GM19455 (cell line): ENCODE measurements around the gene TMEM253.

Experiments
- ATAC-seq: cut with Tn5 transposase; IDR thresholded peaks from one replicate; pipeline ENCODE4 v1.9.1; 2021; ENCODE audit not compliant: unreplicated experiment

The TMEM253 gene

DNA sequence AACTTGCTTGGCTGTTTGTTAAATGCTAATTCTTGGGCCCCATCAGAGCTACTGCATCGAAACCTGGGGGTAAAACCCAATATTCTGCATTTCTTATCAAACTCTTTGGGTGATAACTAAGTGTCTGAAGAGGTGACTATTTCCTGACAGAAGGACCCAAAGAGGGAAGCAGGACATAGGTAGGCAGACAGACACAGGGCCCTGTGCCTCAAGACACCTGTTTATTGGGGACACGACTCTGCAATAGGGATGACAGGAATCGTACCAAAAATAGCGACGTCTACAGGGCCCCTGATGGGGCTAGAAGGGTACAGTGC lies 11.0 kb upstream of the TMEM253 start:
- no peak for ATAC-seq

DNA sequence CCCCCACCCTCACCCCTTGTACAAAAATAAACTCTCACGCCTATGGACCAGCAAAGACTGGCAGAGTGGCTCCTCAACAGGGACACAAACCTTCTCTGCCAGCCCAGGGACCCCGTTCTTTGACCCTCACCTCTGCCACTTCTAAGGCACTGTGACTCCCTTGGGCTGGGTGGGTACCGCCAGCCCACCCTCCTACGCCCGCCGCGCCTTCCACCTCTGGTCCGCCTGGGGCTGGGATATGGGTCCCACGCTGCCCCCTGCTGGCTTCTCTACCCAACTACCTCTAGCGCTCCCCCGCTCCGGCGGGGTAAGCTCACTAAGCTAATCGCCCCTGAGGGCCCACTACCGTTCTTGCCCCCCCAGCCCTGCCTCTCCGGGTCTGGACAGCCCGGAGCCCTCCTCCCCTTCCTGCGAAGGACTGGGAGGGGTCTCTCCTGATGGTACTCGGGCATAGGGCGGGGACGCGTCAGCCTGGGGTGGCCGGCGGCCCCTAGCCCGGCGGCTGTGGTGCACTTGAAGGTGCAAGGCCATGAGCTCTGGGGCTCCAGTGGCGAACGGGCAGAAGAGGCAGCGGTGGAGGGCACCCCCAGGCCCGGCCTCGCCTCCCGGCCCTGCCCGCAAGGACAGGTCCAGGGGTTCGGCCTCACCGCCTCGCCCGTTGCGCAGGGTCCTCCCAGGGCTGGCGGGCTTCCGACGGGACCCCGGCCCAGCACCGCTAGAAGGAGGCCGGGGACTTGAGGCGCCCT lies 10.5 kb upstream of the TMEM253 start:
- no peak for ATAC-seq

DNA sequence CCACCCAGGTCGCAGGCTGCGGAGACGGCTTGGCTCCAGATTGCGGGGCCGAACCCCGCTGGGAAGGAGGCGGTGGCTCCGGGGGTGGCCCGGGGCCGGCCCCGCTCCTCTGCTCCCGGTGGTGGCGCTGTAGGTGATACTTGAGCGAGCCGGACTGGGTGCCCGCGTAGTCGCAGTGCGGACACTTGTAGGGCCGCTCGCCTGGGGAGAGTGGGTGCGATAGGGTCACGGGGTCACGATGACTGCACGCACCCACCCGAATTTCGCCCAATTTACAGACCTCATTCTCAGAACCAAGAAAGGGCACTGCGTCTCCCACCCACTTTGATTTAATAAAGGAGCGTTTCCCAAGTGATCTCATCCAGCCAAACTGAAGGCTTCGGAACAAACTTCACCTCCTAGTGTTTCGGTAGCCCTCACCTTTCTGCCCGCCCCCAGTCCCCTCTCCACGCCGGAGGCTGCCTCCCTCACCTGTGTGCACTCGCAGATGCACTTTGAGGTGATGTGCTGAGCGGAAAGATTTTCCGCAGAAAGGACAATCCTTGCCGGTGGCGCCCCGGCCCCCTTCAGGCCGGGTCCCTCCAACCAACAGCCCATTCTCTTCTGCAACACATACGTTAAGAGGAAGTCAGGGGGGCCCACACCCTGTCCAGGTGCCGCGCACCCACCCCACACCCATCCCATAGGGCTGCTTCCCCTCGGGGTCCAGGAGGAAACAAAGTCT lies 9.8 kb upstream of the TMEM253 start:
- no peak for ATAC-seq

DNA sequence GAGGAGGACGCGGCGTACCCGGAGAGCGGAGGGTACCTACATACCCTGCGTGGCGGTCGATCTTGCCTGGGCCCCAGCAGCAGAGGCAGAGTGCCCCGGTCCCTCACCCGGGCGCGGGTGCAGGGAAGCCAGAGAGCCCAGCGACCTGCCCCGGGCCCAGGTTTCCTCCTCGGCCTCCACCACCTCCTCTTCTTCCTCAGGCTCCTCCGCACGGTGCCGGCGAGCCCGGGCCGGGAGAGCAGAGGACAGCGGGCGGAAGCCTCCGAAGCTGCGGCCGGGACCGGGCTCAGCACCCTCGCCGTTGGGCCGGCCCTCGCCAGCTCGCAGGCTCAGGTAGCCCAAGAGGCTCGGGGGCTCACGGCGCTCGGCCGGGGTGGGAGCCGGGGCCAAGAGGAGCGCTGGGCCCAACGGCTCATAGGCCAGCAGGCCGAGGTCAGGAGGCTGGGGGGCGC lies 9.0 kb upstream of the TMEM253 start:
- no peak for ATAC-seq

DNA sequence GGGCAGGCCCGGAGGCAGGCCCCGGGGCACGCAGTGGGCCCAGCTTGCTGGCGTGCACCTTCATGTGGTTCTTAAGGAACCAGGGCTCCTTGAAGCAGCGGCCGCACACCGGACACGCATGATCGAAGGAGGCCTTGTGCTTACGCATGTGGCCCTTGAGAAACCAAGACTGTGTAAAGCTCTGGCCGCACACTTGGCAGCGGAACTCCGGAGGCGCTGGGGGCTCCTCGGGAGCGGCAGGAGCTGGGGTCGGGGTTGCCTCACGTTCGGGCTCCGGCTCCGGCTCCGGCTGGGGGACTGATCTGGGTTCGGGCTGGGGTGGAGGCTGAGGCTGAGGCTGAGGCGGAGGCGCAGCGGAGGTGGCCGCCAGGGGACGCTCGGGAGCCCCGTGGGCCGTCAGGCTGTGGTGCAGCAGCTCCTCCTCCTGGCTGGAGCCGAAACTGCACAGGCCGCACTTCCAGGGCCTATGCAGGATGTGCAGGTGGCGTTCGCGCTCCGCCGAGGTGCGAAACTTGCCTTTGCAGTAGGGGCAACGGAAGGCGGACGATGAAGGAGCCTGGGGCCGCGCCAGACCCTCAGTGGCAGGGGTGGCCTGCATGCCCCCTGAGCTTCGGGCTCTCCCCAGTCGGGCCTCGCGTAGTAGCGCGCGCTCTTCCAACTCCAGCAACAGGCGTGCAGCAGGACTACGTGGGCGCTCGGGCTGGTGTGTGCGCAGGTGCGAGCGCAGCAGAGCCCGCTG lies 8.4 kb upstream of the TMEM253 start:
- peak; percentile 90 for ATAC-seq

DNA sequence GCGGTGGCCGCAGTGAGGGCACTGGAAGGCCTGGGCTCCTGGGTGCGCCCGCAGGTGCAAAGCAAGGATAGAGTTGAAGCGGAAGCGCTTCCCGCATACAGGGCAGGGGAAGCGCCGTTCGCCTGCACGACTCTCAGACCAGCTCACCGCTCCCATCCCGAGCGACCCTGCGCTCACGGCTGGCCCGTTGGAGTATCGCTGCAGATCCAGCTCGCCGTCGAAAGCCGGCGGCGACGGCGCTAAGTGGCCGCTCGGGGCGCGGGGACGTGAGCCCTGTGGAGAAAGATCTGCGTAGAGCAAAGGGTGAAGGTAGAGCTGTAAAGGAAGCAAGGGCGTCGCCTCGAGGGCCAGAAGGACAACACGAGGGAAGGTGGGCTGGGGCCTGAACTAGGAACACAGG lies 7.8 kb upstream of the TMEM253 start:
- no peak for ATAC-seq

DNA sequence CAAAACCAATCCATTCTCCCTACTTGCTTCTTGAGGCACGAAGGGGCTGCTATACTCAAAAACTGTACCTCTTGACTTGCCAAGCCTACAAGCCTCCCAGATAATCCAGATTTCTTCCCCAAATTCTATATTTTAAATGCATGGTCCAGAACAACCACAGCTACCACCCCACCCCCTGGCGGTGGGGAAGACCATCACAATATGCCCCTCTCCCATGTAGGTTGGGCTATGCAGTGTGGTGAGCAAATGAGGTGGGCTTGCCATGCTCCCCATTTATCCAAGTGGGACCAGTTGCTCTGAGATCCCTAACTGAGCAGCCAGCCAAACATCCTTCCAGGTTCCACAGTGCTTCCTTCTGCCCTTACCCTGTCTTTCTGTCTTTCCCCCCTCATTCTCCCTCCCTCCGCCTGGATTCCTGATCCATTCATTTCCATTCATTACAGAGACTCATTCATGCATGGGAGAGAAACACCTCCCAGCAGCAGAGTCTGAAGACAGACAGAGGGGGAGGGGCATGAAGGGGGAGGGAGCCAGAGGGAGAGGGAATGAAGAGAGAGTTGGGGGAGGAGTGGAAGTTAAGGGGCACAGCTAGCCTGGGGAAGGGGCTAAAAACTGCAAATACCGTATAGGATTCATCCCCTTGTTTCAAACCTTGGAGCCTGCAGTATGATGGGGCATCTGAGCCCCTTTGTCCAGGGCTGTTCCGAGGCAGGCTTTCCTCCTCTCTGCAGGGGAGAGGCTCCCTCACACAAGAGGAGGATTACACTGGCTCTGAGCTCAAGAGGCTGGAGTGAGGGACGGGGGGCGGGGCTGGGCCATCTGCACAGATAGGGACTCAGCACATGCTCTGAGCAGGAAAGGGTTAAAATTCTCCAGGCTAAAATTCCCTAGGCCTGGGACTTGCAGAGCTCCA lies 6.8 kb upstream of the TMEM253 start:
- no peak for ATAC-seq

DNA sequence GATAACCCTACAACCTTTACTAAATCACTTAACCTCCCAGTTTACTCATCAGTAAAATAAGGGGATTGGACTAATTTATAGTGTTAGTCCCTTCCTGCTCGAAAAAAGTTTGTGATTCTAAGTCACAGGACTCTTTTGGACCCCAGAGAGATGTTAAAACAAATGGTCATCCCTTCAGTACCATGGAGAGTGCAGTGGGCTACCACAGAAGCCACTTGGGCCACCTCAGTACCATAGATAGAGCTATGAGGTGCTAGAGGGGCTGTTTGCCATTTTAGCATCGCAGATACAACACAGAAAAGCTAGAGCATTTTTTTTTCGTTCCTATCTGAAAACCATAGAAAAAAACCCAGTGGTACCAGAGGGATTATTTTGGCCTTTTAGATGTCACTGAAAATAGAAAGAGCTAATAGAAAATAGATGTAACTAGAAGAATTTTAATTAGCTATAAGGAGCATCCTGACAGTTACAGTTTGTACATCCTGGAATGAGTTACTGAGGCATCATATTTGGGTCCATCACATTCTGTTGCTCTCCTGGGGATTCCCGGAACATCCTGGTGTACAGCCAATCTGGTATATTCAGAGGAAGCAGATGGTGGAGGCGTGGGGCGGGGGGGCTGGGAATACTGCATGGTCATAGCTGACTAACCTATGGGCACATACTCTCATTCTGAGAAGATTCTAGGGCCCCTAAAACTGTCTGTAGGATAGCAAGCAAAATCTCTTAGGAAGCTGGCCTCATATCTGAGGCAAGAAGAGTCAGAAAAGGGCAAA lies 5.2 kb upstream of the TMEM253 start:
- no peak for ATAC-seq

DNA sequence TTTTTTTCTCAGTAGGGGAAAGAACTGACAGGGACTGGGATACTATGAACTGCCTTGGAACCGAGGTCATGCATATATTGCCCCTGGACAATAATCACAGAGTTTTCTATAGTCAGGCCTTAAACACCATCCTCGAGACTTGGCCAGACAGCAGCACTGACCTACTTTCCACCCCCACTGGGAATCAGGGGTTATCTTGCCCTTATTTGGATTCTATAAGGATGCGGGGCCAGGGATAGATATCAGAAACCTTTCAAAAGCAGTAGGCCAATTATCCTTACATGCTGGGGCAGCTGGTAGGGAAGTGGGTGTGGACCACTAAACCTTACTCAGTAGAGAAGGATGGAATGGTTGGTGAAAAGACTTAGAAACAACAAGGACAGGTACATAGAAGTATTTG lies 4.4 kb upstream of the TMEM253 start:
- no peak for ATAC-seq

DNA sequence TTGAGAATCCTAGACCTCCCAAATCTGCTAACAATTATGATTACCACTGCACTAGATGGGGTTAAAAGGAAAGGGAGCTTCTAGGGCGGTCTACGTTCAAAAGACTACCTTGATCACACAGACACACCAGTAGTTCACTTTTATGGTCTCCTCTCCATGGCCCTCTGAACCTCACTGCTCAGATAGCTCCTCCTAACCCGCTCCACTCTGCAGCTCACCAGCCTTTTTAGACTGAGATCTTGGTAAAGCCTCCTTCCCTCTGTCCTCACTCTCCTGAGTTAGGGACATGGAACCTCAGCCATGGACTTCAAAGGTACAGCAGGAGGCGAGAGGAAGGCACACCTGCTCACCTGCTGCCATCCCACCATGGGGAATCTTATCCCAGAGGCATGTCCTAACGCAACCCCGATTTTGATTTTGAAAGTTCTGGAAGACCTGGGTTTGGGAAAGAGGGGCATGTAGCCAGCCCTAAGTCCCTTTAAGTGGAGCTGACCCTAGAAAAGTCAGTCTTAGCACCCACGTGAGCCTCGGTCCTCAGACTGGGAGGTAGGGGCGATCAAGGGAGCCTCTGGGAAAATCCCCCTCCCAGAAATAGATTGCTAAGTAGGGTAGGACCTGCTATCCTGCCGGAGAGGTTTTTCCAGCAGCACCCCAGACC lies 3.8 kb upstream of the TMEM253 start:
- no peak for ATAC-seq

DNA sequence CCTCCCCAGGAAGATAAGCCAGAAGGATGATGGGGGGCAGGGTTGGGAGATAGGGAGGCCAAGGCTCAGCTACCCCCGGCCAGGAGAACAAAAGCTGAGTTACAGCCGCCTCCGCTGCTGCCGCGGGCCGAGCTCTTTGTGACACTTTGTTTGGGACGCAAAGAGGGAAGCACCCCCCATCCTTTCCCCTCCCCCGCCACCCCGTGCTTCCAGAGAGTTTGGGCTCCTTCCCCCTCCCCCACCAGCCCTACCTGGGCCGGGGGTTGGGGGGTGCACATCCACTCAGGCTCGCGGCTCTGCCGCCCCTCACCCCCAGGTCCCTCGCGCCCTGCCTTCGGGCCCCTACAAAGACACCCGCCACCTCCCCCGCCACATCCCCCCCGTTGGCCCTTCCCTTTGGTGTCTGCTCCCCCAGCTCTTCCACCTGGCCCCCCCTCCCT lies 3.2 kb upstream of the TMEM253 start:
- no peak for ATAC-seq

DNA sequence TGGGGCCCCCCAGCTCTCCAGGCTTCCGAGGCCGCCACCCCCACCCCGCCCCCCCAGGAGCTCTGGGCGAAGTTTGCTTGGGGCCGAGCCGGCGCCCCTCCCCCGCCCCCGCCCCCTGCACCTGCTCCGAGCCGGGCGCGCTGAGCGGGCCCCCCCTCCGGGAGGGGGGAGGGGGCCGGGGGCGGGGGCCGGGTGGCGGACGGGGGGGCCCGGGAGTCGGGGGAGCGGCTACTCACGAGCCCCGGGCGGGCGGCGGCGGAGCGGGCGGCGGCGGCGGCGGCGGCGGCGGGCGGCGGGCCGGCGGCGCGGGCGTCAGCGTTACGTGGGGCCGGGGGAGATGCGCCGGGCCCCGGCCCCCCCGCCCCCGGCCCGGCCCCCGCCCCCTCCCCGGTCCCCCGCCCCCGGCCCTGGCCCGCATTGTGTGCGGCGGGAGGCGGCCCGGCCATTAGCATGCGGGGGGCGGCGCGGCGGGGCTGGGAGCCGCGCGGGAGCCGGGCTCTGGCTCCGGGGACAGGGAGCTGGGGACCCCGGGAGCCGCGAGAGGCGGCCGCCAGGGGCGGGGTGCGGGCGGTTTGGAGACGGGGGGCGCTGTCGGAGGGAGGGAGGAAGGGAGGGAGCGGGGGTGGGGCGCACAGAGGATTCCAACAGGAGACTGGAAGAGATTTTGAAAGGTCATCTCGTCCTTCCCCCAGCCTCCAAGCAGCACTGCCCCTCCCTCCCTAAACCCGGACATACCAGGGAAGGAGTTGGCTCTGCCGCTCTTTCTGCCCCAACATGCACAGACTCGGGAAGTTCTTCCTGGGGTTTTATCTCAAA lies 2.6 kb upstream of the TMEM253 start, which contains the start of gene ZNF219:
ZNF219 (minus strand) TSS at position 580 of the 816 bp plus-strand sequence. CDS start 5,064 bp downstream, outside the sequence.
- ATAC-seq, result no peak

DNA sequence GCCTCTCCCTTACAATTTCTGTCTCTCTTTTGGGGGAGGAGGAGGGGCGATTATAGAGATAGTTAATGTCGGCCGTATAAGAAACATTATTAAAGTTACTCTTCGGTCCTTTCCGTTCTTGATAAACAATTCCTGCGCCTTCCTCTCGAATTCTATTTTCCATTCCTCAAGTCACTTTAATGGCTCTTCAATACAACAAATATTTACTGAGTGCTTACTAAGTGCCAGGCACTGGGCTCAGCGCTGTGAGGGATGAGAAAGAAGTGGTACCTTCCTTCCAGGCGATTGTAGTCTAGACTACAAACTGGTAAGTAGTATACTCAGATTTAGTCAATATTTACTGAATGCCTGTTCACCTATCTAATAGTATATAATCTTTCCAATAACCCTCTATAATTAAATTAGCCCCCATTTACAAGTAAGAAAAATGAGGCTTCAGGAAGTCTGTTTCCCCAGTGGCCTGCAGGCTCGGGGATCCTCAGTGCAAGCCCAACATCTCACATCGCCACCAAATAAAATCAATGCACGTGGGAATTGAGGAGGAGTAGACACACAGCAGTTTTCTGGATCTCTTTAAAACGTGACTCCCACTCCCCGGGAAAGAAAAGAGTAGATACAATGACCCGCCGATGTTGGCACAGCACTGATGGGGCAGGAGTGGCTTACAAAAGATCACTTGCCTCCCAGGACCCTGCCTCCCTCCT lies 1.8 kb upstream of the TMEM253 start:
- no peak for ATAC-seq

DNA sequence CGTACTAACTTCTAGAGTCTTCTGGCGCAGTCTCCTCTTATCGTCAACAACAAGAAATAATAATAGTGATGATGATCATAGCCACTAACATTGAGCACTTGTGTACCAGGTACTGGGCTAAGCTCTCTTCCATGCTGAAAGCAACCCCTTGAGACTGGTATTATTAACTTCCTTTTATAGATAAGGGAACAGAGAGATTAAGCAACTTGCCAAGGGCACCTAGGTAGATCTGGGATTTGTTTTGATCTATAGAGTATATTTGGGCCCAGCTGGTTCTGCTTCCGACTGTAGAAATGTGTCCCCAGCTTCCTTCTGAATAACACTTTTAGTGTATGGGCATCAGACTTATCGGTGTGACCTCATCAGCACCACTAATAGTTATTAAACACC lies 1.3 kb upstream of the TMEM253 start:
- no peak for ATAC-seq

DNA sequence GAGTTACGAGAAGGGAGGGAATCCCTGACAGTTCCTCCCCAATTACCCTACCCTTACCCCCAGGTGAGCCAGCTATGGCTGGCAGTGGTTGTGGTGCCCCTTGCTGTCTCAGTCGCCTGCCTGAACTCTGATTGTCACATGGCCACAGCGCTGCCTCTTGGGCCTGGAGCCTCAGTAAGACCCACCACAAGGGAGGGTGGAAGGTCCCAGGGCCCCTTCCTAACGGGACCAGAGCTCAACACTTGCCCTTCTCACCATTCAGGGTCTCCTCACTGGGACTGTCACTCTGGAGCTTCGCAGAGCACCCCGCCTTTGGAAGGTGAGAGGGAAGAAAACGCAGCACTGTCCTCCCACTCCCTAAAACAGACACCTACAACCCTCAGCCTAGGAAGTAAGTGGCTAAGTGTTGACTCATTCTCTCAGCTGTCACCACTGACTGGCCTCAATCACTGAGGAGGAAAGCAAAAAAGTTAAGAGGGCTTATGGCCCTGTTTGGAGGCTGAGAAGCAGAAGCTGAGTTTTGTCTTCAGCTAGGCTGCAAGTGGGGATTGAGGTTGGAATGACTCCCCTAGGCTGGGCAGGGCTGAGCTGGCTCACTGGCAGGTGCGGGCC lies 1.0 kb downstream of the TMEM253 start:
- no peak for ATAC-seq

DNA sequence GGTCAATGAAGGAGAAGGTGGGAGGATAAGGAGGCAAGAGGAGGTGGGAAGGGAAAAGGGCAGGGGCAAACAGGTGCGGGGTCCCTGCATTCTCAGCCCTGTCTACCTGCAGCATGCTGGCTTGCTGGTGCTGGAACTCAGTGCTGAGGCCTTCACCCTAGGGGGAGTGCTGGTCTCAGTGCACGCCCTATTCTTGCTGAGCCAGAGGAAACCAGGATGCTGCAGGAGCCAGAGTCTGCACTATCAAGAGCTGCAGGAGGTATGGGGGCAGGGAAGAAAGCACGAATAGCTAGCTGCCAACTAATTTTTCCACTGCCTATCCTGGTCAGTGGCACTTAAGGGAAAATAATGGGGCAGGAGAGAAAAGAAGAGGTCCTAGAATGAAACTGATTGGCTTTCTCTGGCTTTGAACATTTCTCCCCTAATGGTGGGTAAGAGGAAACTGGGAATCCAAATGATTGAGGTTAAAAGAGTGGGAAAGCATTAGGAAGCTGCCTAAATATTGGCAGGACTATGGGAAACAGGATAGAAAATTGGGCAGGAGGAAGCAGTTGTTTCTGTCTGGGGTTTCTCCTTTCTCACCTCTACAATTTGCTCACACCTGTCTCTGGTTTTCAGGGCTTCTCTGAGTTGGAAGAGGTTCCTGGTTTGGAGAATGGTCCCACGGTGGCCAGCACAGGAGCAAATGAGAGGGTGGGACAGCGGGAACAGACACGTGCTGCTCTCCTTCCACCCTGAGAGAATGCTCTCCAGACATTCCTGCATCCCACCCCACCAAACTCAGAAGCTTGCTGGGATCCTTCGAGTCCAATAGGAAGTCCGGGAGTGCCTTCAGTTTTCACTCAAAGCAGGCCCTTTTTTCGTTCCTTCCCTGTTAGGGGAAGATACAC lies 1.9 kb downstream of the TMEM253 start:
- ATAC-seq, result no peak

DNA sequence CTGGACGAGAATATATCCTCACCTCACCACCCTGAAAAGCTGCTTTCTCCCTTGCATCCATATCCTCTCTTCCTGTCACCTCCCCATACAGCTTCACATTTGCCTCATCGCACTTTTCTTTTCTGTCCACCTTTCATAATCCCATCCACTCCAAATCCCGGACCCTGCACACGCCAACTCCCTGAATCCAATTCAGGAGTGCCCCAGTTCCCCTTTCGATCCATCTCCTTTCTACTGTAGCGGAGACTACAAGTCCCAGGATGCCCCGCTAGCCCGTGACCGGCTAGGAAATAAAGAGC lies 2.5 kb downstream of the TMEM253 start:
- ATAC-seq, result no peak
